COLO668 (cell line): ENCODE data around the gene STEAP3.

Experiments
- DNase-seq: peaks from one replicate; lab custom pipeline; 2025; ENCODE audit not compliant: unreplicated experiment; lab: John Stamatoyannopoulos, UW

The STEAP3 gene

DNA sequence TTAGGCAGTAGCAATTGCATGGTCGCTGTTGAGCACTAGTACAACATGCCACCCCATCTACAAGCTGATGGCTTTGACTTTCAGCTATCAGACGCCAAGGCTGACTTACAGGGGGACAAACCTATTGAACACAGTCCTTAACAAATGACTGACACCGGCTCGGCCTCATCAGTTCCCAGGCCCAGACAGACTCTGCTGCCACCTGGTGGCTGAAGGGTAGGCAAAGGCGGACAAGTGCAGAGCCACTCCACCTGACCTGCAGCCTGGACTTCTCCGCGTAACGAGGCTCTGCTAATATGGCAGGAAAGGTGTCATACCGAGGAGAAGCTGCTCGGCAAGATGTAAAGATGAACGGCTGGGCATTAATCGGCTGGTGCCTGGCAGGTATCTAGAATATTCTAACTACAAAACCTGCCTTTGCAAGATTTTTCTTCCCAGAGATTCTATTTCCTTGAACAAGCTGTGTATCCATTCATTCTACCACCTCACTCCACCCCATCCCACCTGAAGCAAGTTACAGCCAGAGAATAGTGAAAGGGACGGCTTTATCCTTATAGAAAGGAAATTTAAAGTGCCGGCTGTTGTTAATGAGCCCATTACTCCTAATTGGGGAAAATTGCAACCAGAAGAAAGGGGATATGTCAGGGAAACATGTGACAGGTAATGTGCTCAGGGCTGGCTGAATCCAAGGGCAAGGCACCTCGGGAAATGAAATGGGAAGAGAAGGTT lies 67.4 kb downstream of the STEAP3 start:
- DNase-seq = peak; percentile 76

DNA sequence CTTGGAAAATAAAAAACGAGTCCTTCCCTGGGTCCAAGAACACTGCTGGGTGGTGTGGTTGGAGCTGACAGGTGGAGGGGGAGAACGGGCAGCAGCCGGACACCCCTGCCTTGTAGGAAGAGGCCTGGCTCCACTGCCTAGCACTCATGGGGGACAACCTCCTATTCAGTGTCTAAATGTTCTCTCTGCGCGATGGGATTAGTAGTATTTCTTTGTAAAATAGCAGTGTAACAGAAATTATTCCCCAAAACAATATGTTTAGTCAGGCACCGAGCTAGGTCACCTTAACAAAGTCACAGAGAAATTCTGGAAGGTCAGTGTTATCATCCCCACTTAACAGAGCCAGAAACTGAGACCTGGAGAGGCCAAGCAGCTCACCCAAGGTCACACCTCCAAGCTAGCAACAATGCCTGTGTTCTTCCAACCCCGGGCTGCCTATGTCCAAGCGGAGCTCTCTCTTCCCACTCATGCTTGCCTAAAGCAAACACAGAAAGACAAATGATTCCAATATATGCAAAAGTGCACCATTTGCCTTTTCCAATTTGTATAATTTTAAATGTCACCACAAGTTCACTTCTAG lies 68.0 kb downstream of the STEAP3 start:
- DNase-seq = no peak

DNA sequence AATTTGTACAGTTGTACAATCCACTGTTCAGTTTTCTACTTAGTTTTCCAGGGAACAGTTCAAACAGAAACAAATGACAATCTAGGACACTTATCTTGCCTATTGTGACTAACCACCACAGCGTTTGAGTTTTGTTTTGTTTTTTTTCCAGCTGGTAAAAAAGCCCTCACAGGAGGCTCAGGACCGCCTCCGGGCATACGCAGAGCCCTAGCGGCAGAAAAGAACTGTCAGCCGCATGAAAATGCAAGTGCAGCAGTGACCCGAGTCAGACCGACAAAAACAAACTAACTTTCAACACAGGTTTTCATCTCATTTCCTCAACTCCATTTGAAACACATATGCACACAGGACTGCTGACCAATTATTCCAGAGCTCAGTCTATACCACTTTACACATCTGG lies 68.6 kb downstream of the STEAP3 start:
- no peak for DNase-seq

DNA sequence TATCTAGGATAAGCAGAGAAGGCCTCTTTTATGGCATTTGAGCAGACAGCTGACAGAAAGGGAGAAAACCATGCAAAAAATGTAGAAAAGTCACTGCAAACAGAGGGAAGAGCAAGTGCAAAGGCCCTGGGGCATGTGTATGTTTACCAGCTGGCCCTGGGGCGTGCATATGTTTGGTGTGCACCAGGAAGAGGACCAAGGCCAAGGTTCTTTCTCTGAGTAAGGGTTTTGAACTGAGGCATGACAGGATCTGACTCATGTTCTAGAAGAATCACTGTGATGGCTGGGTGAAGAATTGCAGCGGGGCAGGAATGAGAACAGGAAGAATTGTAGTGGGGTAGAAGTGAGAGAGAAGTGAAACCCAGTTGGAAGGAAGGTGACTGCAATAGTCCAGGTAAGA lies 69.6 kb downstream of the STEAP3 start:
- no peak for DNase-seq

DNA sequence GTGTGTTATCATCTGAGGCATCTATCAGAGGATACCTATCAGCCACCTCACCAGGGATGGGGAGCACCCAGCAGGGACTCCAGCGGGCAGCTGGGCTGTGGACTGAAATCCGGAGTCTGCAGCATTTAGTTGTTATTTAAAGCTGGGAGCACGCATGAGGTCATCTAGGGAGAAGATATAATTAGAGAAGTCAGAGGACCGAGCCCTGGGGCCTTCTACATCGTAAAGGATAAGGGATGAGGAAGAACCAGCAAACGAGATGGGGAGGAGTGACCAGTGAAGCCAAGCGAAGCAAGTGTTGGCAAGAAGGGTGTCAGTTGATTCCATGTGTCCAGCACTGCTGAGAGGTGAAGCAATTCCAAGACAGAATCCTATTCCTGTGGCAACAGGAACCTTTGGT lies 70.3 kb downstream of the STEAP3 start:
- no peak for DNase-seq

DNA sequence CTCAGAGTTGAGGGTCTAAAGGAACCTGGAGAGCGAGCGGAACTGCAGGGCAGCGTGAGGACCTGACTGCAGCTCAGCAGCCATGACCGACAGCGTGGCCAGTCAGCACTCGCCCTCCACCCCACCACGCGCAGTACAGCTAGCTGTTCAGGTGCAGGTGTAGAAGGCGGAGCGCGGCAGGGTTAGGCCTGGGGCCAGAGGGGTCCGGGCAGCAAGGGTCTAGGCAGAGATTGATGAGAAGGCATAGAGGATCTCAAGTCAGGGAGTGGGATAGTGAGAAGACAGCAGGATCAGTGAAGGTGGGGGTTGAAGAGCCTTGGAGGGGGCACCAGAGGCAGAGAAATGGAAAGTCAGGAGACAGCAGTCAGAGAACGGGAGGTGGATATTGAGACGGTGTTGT lies 71.0 kb downstream of the STEAP3 start:
- no peak for DNase-seq

DNA sequence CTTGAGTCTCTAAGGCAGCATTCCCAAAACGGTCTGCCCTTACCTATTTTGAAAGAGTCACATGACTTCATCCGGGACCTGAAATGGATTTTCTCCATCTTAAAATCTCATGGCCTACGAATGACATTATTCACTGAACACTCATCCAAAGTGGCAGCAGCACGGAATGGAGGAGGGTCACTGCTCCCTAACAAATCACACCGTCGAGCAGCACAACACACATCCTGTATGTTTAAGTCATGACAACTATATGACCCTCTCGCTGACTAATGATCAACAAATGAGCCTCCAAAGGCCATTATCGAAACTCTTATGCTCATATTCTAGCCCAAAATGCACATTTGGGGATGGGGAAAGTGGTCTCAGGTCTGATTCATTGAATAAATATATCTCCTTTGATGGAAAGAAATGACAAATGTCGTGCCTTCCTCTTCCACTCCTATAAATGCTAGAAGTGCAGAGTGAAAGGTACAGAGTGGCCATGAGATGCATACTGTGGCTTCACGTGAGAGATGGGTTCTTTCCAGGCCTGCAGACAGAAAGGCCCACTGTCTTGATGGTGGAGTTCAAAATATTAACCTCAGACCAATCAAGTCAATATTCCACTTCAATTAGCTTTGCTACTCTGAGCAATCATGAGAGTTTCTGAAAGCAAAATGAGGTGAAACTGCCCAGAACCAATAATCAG lies 72.2 kb downstream of the STEAP3 start:
- DNase-seq = no peak

DNA sequence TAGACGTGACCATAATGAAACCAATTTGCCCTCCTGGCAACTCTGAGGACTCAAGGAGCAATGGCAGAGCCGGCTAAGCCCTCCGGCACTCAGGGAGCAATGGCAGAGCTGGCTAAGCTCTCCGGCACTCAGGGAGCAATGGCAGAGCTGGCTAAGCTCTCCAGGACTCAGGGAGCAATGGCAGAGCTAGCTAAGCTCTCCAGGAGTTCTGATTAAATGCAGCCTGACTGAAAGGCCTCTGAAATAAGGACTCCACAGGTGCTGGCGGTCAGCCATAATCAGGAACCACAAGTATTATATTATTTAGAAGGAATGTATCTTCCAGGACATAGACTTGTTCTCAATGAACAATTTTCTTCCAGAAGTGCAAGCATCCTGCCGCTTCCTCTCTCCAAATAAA lies 77.8 kb downstream of the STEAP3 start:
- DNase-seq = no peak

DNA sequence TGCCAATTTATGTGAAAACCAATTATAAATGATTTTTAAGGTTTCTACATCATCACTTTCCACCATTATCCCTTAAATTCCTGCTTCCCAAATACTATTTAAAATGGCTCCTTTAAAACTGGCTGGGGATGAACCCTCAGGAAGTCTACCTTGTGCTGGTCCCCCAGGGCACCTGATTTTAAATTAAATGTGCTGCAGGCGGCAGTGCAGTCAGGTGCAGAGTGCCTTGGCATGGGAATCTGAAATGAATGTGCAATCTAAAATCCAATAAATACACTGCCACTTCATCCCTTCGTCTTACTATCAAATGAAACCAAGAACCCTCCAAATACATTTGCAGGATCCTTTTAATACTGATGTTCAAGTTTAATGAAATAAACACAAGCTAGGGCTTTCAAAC lies 81.2 kb downstream of the STEAP3 start:
- DNase-seq = no peak

DNA sequence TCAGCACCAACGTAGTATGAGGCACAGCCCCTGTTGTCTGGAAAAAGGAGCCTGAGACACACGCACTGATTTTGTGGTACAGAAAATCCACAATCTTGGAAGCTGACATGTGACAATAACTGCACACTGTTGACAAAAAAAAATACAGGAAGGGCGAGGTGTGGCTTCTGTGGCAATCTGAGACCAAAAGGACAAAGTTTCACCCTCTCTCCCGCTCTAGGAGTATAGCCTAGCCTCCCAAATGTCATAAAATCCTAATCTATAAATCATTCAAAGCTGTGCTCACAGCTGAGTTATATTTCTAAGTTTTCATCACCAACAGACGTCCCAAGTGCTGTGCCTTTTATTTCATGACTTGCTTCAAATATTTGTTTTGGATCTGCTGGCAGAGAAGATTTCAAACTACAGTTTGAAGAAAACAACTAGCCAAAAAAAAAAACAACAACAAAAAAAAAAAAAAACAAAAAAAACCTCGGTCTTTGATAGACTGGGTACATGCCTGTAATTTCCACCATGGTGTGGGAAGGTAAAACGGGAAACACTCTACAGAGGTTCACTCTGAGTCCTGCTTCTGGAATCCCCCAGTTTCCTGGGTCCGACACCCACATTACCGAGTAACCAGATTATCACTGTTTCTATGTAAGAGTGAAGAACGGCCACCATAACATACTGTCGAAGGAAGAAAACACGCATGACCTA lies 82.0 kb downstream of the STEAP3 start:
- no peak for DNase-seq

DNA sequence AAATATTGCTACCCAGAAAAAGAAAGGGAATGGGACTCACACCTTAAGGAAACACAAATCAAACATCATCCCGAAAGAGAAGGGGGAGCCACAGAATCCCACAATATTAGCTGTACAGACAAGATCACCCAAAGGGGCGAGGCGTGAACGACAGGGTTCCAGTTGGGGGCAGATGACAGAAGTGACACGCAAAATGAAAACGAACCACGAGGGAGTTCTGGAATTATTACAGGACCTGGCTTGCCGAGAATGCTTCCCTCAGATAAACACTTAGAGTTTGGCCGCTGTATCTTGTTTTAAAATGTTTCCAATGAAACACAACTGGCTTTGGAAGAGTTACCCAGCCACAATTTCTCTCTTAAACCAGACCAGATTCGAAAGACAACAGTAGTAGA lies 82.6 kb downstream of the STEAP3 start:
- DNase-seq = no peak

DNA sequence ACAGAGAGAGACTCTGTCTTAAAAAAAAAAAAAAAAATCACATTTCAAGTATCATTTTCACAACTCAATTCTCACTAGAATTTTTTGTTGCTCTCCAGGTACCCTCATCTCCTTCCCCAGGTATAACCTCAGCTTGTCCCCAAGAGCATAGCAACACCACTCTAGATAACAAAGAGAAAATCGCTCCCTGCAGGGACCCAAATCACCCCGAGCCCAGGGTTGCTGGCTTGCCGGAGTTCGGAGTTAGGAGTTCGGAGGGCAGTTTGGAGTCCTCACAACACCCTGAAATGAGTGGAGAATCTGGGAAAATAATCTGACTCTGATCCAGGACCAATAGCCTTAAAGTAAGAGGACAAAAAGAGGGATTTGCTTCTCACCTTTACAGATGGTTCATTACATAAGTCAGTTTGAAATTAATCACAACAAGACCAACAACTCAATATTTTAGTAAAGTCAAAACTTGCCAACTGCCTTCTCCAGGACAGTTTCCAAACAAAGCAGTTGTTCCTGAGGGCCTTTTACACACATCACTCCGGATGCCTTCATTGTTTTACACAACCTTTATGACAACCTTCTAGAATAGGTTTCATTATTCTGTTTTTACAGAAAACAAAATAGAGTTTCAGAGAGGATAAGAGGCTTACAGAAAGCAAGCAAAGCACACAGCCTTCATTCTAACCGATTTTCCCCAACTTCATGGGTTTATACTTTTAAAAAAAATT lies 83.9 kb downstream of the STEAP3 start:
- DNase-seq = no peak

DNA sequence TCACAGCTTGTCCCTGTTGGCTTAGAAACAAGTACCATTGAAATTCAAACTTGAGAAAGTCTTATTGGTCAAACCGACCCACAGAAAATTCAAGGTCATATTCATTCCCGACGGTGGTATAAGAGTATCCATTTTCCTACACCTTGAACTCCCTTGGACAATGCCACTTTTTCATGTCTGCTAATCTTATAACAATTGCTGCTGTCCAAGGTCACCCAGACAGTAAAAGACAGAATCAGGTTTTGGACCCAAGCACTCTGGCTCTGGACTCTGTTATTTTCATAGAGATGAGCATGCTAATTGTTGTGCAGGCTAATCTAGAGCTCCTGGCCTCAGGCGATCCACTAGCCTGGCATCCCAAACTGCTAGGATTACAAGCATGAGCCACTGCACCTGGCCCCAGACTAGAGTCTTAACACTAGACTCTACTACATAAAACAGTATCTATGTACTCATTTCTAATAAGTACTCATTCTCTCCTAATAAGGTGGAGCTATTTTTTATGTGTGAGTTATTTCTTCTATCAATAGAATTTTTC lies 85.2 kb downstream of the STEAP3 start:
- no peak for DNase-seq

DNA sequence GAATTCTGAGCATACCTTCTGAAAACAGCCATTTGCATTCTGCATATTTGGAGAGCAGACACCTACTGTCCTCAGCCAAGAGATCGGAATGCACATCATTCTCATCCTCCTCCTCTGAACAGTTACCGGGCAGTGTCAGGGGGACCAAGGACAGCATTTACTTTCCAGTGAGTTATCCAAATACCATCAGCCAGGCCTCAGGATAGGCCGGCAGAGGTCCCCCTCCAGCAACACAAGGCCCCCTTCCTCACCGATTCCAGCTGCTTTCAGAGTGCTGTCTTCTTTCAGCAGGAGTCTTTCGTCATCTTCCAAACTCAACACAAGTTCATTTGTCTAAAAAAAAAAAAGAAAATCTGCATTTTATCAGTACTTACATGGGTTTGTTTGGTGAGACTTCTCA lies 87.7 kb downstream of the STEAP3 start:
- no peak for DNase-seq

DNA sequence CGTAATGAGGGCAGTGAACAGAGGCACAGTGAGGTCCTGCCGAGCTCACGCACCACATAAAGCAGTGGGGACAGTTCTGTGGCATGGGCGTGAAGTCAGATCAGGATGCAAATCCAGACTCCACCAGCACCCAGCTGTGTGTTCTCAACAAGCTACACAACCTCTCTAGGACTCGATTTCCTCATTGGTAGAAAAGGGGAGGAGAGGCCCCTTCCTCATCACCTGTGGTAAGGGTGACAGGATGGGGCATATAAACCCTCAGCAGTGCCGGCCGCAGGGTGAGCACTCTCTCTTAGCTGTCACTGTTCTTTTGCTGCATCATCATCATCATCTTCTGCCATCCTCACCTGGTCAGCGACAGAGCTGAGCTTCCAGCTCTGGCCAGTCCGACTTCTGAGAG lies 88.2 kb downstream of the STEAP3 start:
- no peak for DNase-seq
